HCT116 (cell line): ENCODE data around the gene CNDP1. TPM values are rescaled to one million over a fixed set of nuclear protein-coding genes. Genes with fewer than 3 reads are reported as not detected.

Experiments used
- ATAC-seq: fragments of 200-7000 bp; cut with Tn5 transposase; 2 replicates; pipeline ENCODE4 v1.9.1; 2020; ENCODE audit warnings: mild to moderate bottlenecking, moderate library complexity
- BruUV-seq: library from RNA; stranded (reverse); fragments of 400-500 nt; replicated peaks from 2 replicates; lab custom pipeline; 2021; lab: Mats Ljungman, UMichigan
- CTCF ChIA-PET: fragments of 300-600 bp; sonication (Branson Sonifier 250); formaldehyde crosslinking; loops from one replicate; lab custom pipeline; 2021; ENCODE audit warnings: antibody characterized with exemption; lab: Charles Lee
- POLR2A ChIA-PET: fragments of 300-600, 350-600 bp; sonication (Branson Sonifier 250); formaldehyde crosslinking; loops from one replicate; lab custom pipeline; 2021; ENCODE audit warnings: antibody characterized with exemption; lab: Charles Lee
- RAD21 ChIA-PET, 2 experiments: fragments of 300-600 bp; sonication (Branson Sonifier 250); formaldehyde crosslinking; loops; one replicate each; lab custom pipeline; 2023; ENCODE audit warnings: low total read pairs in 2 of 2; ENCODE audit not compliant: uncharacterized antibody in 2 of 2, unreplicated experiment in 2 of 2, low non-redundant PET in 1 of 2; lab: Charles Lee
- DNase-seq: peaks from one replicate; pipeline ENCODE4 v3.0.0-alpha.2; 2010; ENCODE audit warnings: low read depth, low spot score
- H2AFZ ChIP-seq: fragments of 200-600 bp; shearing (Covaris generic), sonication (generic); 2 replicates; pipeline ENCODE4 v1.6.1; 2017; ENCODE audit warnings: low read depth, mixed run types, mixed read lengths, antibody characterized with exemption, low read length; ENCODE audit not compliant: poor library complexity, severe bottlenecking
- H3K27ac ChIP-seq: 2 replicates; pipeline ENCODE4 v1.5.1; 2012; ENCODE audit warnings: low read depth, low read length
- H3K27me3 ChIP-seq: fragments of 200-600 bp; sonication (generic); 2 replicates; pipeline ENCODE4 v1.6.1; 2016; ENCODE audit warnings: mixed run types, low read length, mixed read lengths; ENCODE audit not compliant: insufficient read depth
- H3K36me3 ChIP-seq, 2 experiments: fragments of 200-500 bp in 1 of 2; fragments of 200-600 bp in 1 of 2; sonication (Bioruptor generic) in 1 of 2; sonication (generic) in 1 of 2; 2 replicates each; pipeline versions ENCODE4 v1.5.1 to v1.6.1; 2014 to 2016; ENCODE audit warnings: low read length in 2 of 2, inconsistent platforms in 1 of 2, mixed read lengths in 1 of 2, mixed run types in 1 of 2; ENCODE audit not compliant: insufficient read depth in 2 of 2, control insufficient read depth in 1 of 2
- H3K4me1 ChIP-seq, 2 experiments: fragments of 200-600 bp in 1 of 2; sonication (generic) in 1 of 2; 2 replicates each; pipeline versions ENCODE4 v1.5.1 to v1.6.1; 2012 to 2017; ENCODE audit warnings: low read length in 2 of 2, inconsistent platforms in 1 of 2, mild to moderate bottlenecking in 1 of 2, mixed read lengths in 1 of 2, mixed run types in 1 of 2, moderate library complexity in 1 of 2; ENCODE audit not compliant: insufficient read depth in 2 of 2, control insufficient read depth in 1 of 2
- H3K4me2 ChIP-seq: fragments of 200-600 bp; sonication (generic); 2 replicates; pipeline ENCODE4 v1.6.1; 2017; ENCODE audit warnings: mixed run types, low read length, mixed read lengths
- H3K4me3 ChIP-seq, 2 experiments: fragments of 200-600 bp in 1 of 2; sonication (generic) in 1 of 2; replicated peaks in 1 of 2; 2 replicates each; pipeline ENCODE4 v1.5.1; 2011 to 2016; ENCODE audit warnings: low read length in 2 of 2, control low read depth in 1 of 2, low read depth in 1 of 2, mild to moderate bottlenecking in 1 of 2, mixed read lengths in 1 of 2, mixed run types in 1 of 2
- H3K79me2 ChIP-seq: fragments of 200-600 bp; sonication (generic); 2 replicates; pipeline ENCODE4 v1.6.1; 2017; ENCODE audit warnings: mild to moderate bottlenecking, mixed run types, low read length, moderate library complexity, mixed read lengths; ENCODE audit not compliant: insufficient read depth
- H3K9ac ChIP-seq: fragments of 200-600 bp; sonication (generic); 2 replicates; pipeline ENCODE4 v1.6.1; 2016; ENCODE audit warnings: low read length, mixed read lengths
- H3K9me2 ChIP-seq: fragments of 200-600 bp; sonication (generic), shearing (Covaris generic); 2 replicates; pipeline ENCODE4 v1.6.1; 2017; ENCODE audit warnings: mixed run types, mild to moderate bottlenecking, moderate library complexity; ENCODE audit not compliant: insufficient read depth
- H3K9me3 ChIP-seq, 2 experiments: fragments of 200-500 bp in 1 of 2; fragments of 200-600 bp in 1 of 2; sonication (Bioruptor generic) in 1 of 2; sonication (generic) in 1 of 2; 2 replicates each; pipeline ENCODE4 v1.6.1; 2014 to 2017; ENCODE audit warnings: low read length in 2 of 2, mixed read lengths in 2 of 2, inconsistent platforms in 1 of 2, low read depth in 1 of 2, mild to moderate bottlenecking in 1 of 2, mixed run types in 1 of 2, moderate library complexity in 1 of 2; ENCODE audit not compliant: control insufficient read depth in 1 of 2, insufficient read depth in 1 of 2
- H4K20me1 ChIP-seq: fragments of 200-600 bp; sonication (generic), shearing (Covaris generic); 2 replicates; pipeline ENCODE4 v1.6.1; 2017; ENCODE audit warnings: mixed run types, mild to moderate bottlenecking, moderate library complexity; ENCODE audit not compliant: insufficient read depth
- EGR1 ChIP-seq: IDR thresholded peaks from 2 replicates; pipeline ENCODE4 v1.6.1; 2012; ENCODE audit warnings: low read depth
- EZH2phosphoT487 ChIP-seq: fragments of 200-600 bp; IDR thresholded peaks from 2 replicates; pipeline ENCODE4 v1.6.1; 2018; ENCODE audit warnings: antibody characterized with exemption, borderline replicate concordance
- FOSL1 ChIP-seq: IDR thresholded peaks from 2 replicates; pipeline ENCODE4 v1.6.1; 2012; ENCODE audit warnings: low read depth
- SIN3A ChIP-seq: IDR thresholded peaks from 2 replicates; pipeline ENCODE4 v1.6.1; 2012; ENCODE audit warnings: low read depth
- SRF ChIP-seq: IDR thresholded peaks from 2 replicates; pipeline ENCODE4 v1.6.1; 2012; ENCODE audit warnings: low read depth
- TCF7L2 ChIP-seq: IDR thresholded peaks from 2 replicates; pipeline ENCODE4 v1.7.0; 2011; ENCODE audit warnings: borderline replicate concordance, inconsistent platforms; ENCODE audit not compliant: insufficient read depth, insufficient read length; ENCODE audit errors: extremely low read depth
- YY1 ChIP-seq: IDR thresholded peaks from 2 replicates; pipeline ENCODE4 v1.6.1; 2011; ENCODE audit warnings: low read length, low read depth, moderate library complexity, mild to moderate bottlenecking; ENCODE audit not compliant: insufficient replicate concordance; ENCODE audit errors: extremely low read depth
- ZBTB33 ChIP-seq: IDR thresholded peaks from 2 replicates; pipeline ENCODE4 v1.6.1; 2011; ENCODE audit warnings: mild to moderate bottlenecking, low read length, moderate library complexity; ENCODE audit not compliant: insufficient replicate concordance; ENCODE audit errors: extremely low read depth
- ZNF274 ChIP-seq: fragments of 200-500 bp; sonication (Bioruptor generic); IDR thresholded peaks from 2 replicates; pipeline ENCODE4 v1.6.1; 2014; ENCODE audit warnings: mild to moderate bottlenecking, low read depth, low read length, inconsistent platforms
- intact Hi-C: fragments of 100-400 bp; cut with micrococcal nuclease; formaldehyde crosslinking; loops from 2 replicates; pipeline ENCODE4 v1.10.0; 2022
- total RNA-seq: library from RNA; stranded (reverse); gene quantifications from one replicate; pipeline ENCODE4 v1.2.1, GENCODE V29; 2021; ENCODE audit not compliant: unreplicated experiment

CNDP1 gene
- total RNA-seq, 1 experiment from 2014 or later = not detected

- TF ChIP-seq ZBTB33 (no peak), YY1 (no peak)
Measured at GRCh38 chr18:74573053-74573452, 38.8 kb downstream of the CNDP1 start (continued).

- Histone ChIP-seq H3K4me2 (no peak overlapping the region), H3K9me3 (no peaks in the 10 kb centered on the region), H3K79me2 (no peaks in the 10 kb centered on the region), H3K4me1 (no peaks in the 10 kb centered on the region), H4K20me1 (no peaks in the 10 kb centered on the region), H3K36me3 (no peaks in the 10 kb centered on the region), H2AFZ (no peak overlapping the region), H3K4me3 (no peak overlapping the region), H3K27ac (no peak overlapping the region), H3K9me2 (no peaks in the 10 kb centered on the region), H3K27me3 (peaks cover 48% of the 10 kb centered on the region), H3K9ac (no peak overlapping the region)
- TF ChIP-seq SIN3A = no peak
- TF ChIP-seq SRF = no peak
- no peak for TF ChIP-seq FOSL1
- TF ChIP-seq TCF7L2 = no peak
- no peak for TF ChIP-seq ZNF274
- no peak for TF ChIP-seq EZH2phosphoT487
- TF ChIP-seq EGR1 = no peak
- RAD21 ChIA-PET = no interaction called here
- BruUV-seq = no TSS peak
- CTCF ChIA-PET = no interaction called here
- intact Hi-C loops = no loop called here
- DNase-seq (no peak), ATAC-seq (no peak)
- POLR2A ChIA-PET = no interaction called here
Measured at GRCh38 chr18:74574916-74575315, 40.6 kb downstream of the CNDP1 start.
